ENCODE results near the gene STRIT1.

STRIT1 gene

DNA sequence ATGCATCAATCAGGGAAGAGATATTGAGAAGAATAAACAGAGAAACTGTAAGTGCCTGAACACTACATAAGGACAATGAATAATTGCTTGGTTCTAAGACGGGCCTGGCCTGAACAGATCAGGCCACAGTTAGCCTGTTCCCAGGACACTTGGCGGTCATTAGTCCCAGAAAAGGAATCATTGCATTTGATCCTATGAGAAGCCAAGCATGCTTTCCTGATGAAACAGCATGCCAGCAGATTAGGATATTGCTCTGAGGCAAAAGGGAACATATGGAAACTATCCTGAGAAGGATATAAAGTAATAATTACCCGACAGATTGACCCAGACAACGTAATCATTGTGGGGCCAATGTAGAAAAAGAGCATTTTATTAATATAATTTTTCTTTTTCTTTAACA is 51.9 kb downstream of the STRIT1 start:
- no peaks in the 10 kb centered on the region for H3K79me1 ChIP-seq (replicated peaks; ENCODE audit: low read length, poor library complexity, severe bottlenecking)
- no peak overlapping the region for H4K91ac ChIP-seq (ENCODE audit: low read length)
- peak; percentile 68 for DNase-seq
- H3K23ac ChIP-seq (ENCODE audit: low read length in 2 of 2), result no peak overlapping the region
- no peak overlapping the region for H3K4me2 ChIP-seq (ENCODE audit: low read length, poor library complexity, severe bottlenecking)
- H2BK120ac ChIP-seq (ENCODE audit: low read depth, low read length), result no peak overlapping the region
- no peak overlapping the region for H2AK5ac ChIP-seq (ENCODE audit: low read length, severe bottlenecking)
- WGBS, result 59% methylated on average over 2 of the region's 4 CpGs
- H3K9me3 ChIP-seq (ENCODE audit: control insufficient read depth, low read length), result no peaks in the 10 kb centered on the region
- H3K4me3 ChIP-seq (ENCODE audit: insufficient read depth in 1 of 2, low read depth in 1 of 2, low read length in 2 of 2), result no peak overlapping the region
- H4K8ac ChIP-seq (ENCODE audit: low read length), result no peak overlapping the region
- no peaks in the 10 kb centered on the region for H3K36me3 ChIP-seq (ENCODE audit: control insufficient read depth in 1 of 2, insufficient read depth in 2 of 2, low read depth in 1 of 2, low read length in 2 of 2)
- H3K18ac ChIP-seq (ENCODE audit: low read depth in 1 of 2, low read length in 2 of 2), result no peak overlapping the region
- no peak overlapping the region for H3K14ac ChIP-seq (ENCODE audit: low read length in 2 of 2)
- H3K27me3 ChIP-seq (ENCODE audit: control insufficient read depth in 1 of 2, insufficient read depth in 1 of 2, low read length in 2 of 2), result no peaks in the 10 kb centered on the region
- H3K9ac ChIP-seq (ENCODE audit: low read length), result peak overlapping the region; percentile 38
- no peak overlapping the region for H2BK5ac ChIP-seq (ENCODE audit: low read depth, low read length, poor library complexity, severe bottlenecking)
- no peak overlapping the region for H3K4ac ChIP-seq (ENCODE audit: low read depth in 1 of 2, low read length in 2 of 2)
- no peak overlapping the region for H2BK15ac ChIP-seq (ENCODE audit: low read depth, poor library complexity, severe bottlenecking)
- no peak overlapping the region for H2BK12ac ChIP-seq (ENCODE audit: low read length in 2 of 2)
- no peak overlapping the region for H2AFZ ChIP-seq (ENCODE audit: low read depth, low read length)
- no peak overlapping the region for H3K27ac ChIP-seq (ENCODE audit: low read length, poor library complexity, severe bottlenecking)
- H3K4me1 ChIP-seq (ENCODE audit: control insufficient read depth, insufficient read depth, low read depth, low read length), result no peaks in the 10 kb centered on the region

Measured in mesenchymal stem cell (in vitro differentiated cells and primary cell).